Hepatocyte (in vitro differentiated cells): ENCODE data around the gene VAMP4. TPM values are rescaled to one million over a fixed set of nuclear protein-coding genes. Genes with fewer than 3 reads are reported as not detected.

Experiments used
- DNase-seq: peaks from one replicate; pipeline ENCODE4 v3.0.0-alpha.2; 2016; ENCODE audit warnings: low spot score
- H2AFZ ChIP-seq: fragments of 200-600 bp; sonication (generic); 2 replicates; pipeline ENCODE4 v1.6.0; 2016; ENCODE audit warnings: antibody characterized with exemption, mild to moderate bottlenecking
- H3K27ac ChIP-seq: fragments of 200-600 bp; sonication (generic); 2 replicates; pipeline ENCODE4 v1.5.1; 2016; ENCODE audit warnings: mild to moderate bottlenecking
- H3K27me3 ChIP-seq: fragments of 200-600 bp; sonication (generic); 2 replicates; pipeline ENCODE4 v1.6.1; 2016
- H3K36me3 ChIP-seq: fragments of 200-600 bp; sonication (generic); replicated peaks from 2 replicates; pipeline ENCODE4 v1.5.1; 2016; ENCODE audit warnings: low read depth; ENCODE audit not compliant: insufficient read depth
- H3K4me1 ChIP-seq: fragments of 200-600 bp; sonication (generic); 2 replicates; pipeline ENCODE4 v1.5.1; 2016; ENCODE audit warnings: mild to moderate bottlenecking, moderate library complexity; ENCODE audit not compliant: insufficient read depth
- H3K4me2 ChIP-seq: fragments of 200-600 bp; sonication (generic); 2 replicates; pipeline ENCODE4 v1.6.0; 2016
- H3K4me3 ChIP-seq: fragments of 200-600 bp; sonication (generic); 2 replicates; pipeline ENCODE4 v1.5.1; 2016; ENCODE audit warnings: mild to moderate bottlenecking
- H3K79me2 ChIP-seq: fragments of 200-600 bp; sonication (generic); 2 replicates; pipeline ENCODE4 v1.6.0; 2017; ENCODE audit warnings: mild to moderate bottlenecking
- H3K9me2 ChIP-seq: fragments of 200-600 bp; sonication (generic); replicated peaks from 2 replicates; pipeline ENCODE4 v1.6.0; 2017; ENCODE audit warnings: mild to moderate bottlenecking; ENCODE audit not compliant: insufficient read depth
- H3K9me3 ChIP-seq: fragments of 200-600 bp; sonication (generic); 2 replicates; pipeline ENCODE4 v1.5.1; 2016; ENCODE audit warnings: low read depth, mild to moderate bottlenecking
- H4K20me1 ChIP-seq: fragments of 200-600 bp; sonication (generic); 2 replicates; pipeline ENCODE4 v1.6.0; 2016; ENCODE audit warnings: mild to moderate bottlenecking; ENCODE audit not compliant: insufficient read depth, poor library complexity, severe bottlenecking
- CTCF ChIP-seq: fragments of 200-600 bp; sonication (generic); IDR thresholded peaks from 2 replicates; pipeline ENCODE4 v1.5.1; 2016; ENCODE audit warnings: antibody characterized with exemption, mild to moderate bottlenecking; ENCODE audit not compliant: poor library complexity
- EZH2 ChIP-seq: fragments of 200-600 bp; sonication (generic); IDR thresholded peaks from 2 replicates; pipeline ENCODE4 v1.6.1; 2016; ENCODE audit warnings: antibody characterized with exemption, mild to moderate bottlenecking, borderline replicate concordance
- EZH2phosphoT487 ChIP-seq: fragments of 200-600 bp; sonication (generic); IDR thresholded peaks from one replicate; pipeline ENCODE4 v1.6.1; 2018; ENCODE audit warnings: antibody characterized with exemption, mild to moderate bottlenecking, low read depth, moderate library complexity; ENCODE audit not compliant: unreplicated experiment, severe bottlenecking
- WGBS: methylation state at CpG from one replicate; pipeline ENCODE4 v1.1.6; 2016; ENCODE audit warnings: low lambda C conversion rate; ENCODE audit errors: missing lambda C conversion rate; 5-methylcytosine and 5-hydroxymethylcytosine counted together
- polyA plus RNA-seq: library from polyadenylated mRNA; unstranded; fragments of >200 nt; fragmentation: Nextera tagmentation; extraction: Ambion mirVana; gene quantifications from 2 replicates; pipeline ENCODE4 v1.2.1, GENCODE V29; 2016
- total RNA-seq: library from RNA; depleted of rRNA; stranded (reverse); fragments of >200 nt; gene quantifications from 2 replicates; pipeline ENCODE4 v1.2.3, GENCODE V29; 2014

VAMP4 gene
- total and polyA plus RNA-seq, 2 experiments from 2014 or later: 8.9 to 9.5 TPM

DNA sequence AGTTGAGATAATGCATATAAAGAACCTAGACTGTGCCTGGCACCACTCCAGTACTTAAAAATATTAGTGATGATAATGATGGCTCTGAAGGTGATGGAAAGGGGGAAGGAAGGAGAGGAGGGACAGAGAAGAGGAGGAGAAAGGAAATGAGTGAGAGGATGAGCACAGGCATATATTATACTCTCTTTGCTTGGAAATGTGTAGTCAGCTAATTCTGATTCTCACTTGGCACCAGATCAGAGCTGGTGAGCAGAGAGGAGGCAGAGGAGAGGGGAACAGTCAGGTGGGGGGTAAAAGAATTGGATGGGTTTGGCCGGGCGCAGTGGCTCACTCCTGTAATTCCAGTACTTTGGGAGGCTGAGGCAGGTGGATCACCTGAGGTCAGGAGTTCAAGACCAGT lies 65.0 kb downstream of the VAMP4 start:
- Histone ChIP-seq H3K9me2 (no peaks in the 10 kb centered on the region), H3K27me3 (no peaks in the 10 kb centered on the region), H3K4me1 (no peaks in the 10 kb centered on the region), H3K9me3 (no peaks in the 10 kb centered on the region), H3K79me2 (no peaks in the 10 kb centered on the region), H4K20me1 (no peaks in the 10 kb centered on the region), H3K27ac (no peak overlapping the region), H3K36me3 (no peaks in the 10 kb centered on the region), H3K4me2 (no peak overlapping the region), H2AFZ (no peak overlapping the region), H3K4me3 (no peak overlapping the region)
- 100% methylated on average over 2 of the region's 2 CpGs for WGBS
- TF ChIP-seq EZH2 (no peak), EZH2phosphoT487 (no peak), CTCF (no peak)
- no peak for DNase-seq

DNA sequence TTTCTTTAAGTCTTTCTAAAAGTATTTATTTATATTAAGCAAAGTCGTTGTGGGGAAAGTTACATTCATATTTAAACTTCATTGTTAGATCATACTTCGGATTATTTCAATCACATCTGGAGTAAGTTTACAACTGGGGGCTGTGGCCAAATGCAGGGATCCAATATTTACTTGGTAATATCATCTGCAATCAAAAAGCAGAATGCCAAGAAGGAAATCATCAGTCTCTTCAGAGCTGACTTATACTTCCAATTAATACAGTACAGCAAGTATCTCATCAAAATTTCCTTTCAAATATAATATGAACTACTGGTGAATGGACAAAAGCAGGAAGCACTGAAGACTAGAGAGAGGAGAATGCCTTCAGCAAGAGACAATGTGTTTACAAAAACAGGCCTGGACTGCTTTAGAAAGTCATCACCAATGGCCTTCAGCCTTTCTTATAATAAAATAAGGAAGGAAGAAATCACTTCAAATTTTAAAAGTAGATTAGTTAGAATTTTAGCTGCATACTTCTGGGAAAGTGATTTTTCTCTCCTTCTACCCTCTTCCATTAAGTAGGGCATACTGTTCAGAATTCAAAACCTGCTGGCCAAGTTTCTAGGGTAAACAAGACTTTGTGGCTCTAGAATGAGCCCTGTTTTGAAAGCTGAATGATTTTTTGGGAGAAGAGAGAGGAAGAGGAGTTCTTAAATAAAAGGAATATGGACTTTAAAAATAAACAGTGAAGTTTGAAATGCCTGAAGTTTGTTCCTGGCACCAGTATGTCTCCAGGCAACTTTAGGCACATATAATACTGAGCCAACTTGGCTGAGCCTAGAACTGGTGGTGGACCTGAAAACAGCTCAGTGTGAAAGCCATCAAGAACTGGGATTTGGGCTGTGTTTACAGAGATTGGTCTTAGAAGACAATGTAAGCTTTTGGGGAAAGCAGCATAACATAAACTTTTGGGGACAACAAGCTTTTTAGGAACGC lies 67.1 kb downstream of the VAMP4 start:
- TF ChIP-seq CTCF: no peak
- no peak for TF ChIP-seq EZH2
- no peak for TF ChIP-seq EZH2phosphoT487
- Histone ChIP-seq H3K27ac (peak overlapping the region; percentile 13), H3K4me2 (no peak overlapping the region), H3K27me3 (no peaks in the 10 kb centered on the region), H4K20me1 (no peaks in the 10 kb centered on the region), H3K4me3 (no peak overlapping the region), H2AFZ (no peak overlapping the region), H3K9me2 (no peaks in the 10 kb centered on the region), H3K9me3 (no peaks in the 10 kb centered on the region), H3K79me2 (no peaks in the 10 kb centered on the region), H3K36me3 (no peaks in the 10 kb centered on the region), H3K4me1 (no peaks in the 10 kb centered on the region)
- WGBS: 70% methylated on average over 3 of the region's 3 CpGs
- no peak for DNase-seq

DNA sequence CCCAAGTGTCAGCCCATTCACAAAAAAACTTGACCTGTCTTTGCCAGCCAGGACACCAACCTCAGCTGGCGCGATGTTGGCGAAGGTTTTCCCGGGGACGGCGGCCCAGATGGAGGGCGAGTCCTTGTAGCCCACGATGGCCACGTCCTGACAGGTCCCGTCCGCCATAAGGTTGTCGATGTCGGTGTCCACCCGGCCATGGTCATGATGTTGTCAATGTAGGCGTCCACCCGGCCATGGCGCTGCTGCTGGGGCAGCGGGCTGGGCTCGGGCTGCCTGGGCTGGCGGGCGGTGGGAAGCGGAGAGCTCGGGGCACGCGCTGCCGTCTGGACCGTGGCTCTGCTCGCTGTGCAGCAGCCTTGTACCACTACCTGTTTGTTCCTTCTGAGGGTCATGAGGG lies 71.1 kb downstream of the VAMP4 start:
- WGBS: 97% methylated on average over 28 of the region's 28 CpGs
- Histone ChIP-seq H3K79me2 (no peaks in the 10 kb centered on the region), H3K36me3 (no peaks in the 10 kb centered on the region), H3K9me3 (no peaks in the 10 kb centered on the region), H3K27ac (no peak overlapping the region), H3K4me1 (no peaks in the 10 kb centered on the region), H2AFZ (no peak overlapping the region), H3K4me2 (no peak overlapping the region), H3K4me3 (no peak overlapping the region), H3K27me3 (no peaks in the 10 kb centered on the region), H3K9me2 (no peaks in the 10 kb centered on the region), H4K20me1 (no peaks in the 10 kb centered on the region)
- DNase-seq: no peak
- TF ChIP-seq EZH2 (no peak), CTCF (no peak), EZH2phosphoT487 (no peak)
